ENCODE data around the gene PCSK2. TPM values are rescaled to one million over a fixed set of nuclear protein-coding genes. Genes with fewer than 3 reads are reported as not detected.

Gene PCSK2
- total RNA-seq, 4 donors from 2014 or later = 2.0 to 12.5 (median 7.2) TPM

DNA sequence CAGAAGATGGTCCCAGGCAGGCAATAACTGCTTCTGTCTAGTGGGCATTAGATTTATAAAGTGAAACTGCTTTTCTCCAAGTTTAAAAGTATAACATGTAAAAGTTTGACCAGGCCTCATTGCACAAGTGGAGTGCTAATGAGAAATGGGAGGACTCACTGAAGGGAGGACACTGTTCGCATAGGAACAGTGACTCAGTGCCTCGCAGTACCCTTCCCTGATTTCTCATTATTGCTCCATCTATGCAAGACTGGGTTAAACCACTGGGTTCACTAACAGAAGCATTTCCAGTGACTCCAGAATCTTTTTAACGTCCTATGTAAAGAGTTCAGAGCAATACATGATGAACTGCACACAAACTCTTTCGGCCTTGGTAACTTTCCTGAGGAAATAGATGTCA, 79.6 kb downstream of the PCSK2 start:
- Histone ChIP-seq H3K9me3 (no peaks in the 10 kb centered on the region), H3K27me3 (no peaks in the 10 kb centered on the region), H3K36me3 (no peaks in the 10 kb centered on the region), H3K4me3 (no peak overlapping the region), H3K4me1 (no peaks in the 10 kb centered on the region), H3K27ac (replicated peaks in 1 of 4) (no peak overlapping the region)
- no peak for TF ChIP-seq POLR2A (IDR thresholded peaks at IDR 0.05; ENCODE audit: low read depth)
- TF ChIP-seq POLR2AphosphoS5 (IDR thresholded peaks at IDR 0.05) = no peak
- TF ChIP-seq EP300 (IDR thresholded peaks at IDR 0.05) = no peak
- TF ChIP-seq, protein P1, sequence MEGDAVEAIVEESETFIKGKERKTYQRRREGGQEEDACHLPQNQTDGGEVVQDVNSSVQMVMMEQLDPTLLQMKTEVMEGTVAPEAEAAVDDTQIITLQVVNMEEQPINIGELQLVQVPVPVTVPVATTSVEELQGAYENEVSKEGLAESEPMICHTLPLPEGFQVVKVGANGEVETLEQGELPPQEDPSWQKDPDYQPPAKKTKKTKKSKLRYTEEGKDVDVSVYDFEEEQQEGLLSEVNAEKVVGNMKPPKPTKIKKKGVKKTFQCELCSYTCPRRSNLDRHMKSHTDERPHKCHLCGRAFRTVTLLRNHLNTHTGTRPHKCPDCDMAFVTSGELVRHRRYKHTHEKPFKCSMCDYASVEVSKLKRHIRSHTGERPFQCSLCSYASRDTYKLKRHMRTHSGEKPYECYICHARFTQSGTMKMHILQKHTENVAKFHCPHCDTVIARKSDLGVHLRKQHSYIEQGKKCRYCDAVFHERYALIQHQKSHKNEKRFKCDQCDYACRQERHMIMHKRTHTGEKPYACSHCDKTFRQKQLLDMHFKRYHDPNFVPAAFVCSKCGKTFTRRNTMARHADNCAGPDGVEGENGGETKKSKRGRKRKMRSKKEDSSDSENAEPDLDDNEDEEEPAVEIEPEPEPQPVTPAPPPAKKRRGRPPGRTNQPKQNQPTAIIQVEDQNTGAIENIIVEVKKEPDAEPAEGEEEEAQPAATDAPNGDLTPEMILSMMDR (IDR thresholded peaks at IDR 0.05) = no peak
- 86% methylated on average over 4 of the region's 4 CpGs for WGBS
- no peak for DNase-seq (ENCODE audit: extremely low spot score)
- intact Hi-C loops (cut with DNase I) = no loop called here

DNA sequence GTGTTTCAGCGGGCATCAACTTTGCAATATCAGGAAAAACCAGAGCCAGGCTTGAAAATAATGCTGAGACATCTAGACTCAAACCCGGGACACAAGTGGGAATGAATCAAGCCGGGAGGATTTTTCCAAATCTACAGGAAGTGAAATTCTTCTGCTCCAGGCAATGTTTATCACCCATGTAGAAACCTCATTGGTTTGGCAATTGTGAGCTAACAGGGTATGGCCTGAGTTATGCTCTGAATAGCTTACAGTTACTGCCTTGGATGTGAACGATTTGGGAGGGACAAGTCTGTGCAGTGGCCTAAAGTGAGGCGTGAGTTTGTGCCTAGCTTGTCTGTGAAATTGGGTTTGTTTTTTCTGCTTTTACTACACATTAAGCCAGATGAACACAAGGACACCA, 87.4 kb downstream of the PCSK2 start:
- TF ChIP-seq POLR2AphosphoS5 (IDR thresholded peaks at IDR 0.05) (no peak), POLR2A (IDR thresholded peaks at IDR 0.05; ENCODE audit: low read depth) (no peak), EP300 (IDR thresholded peaks at IDR 0.05) (no peak)
- TF ChIP-seq, protein P1 (IDR thresholded peaks at IDR 0.05) = no peak
- peaks cover 0 to 39% (median 0%) of the 10 kb centered on the region in 4 donors for H3K27me3 ChIP-seq
- no peak for DNase-seq (ENCODE audit: extremely low spot score)
- no peak overlapping the region for H3K4me3 ChIP-seq
- H3K9me3 ChIP-seq = no peaks in the 10 kb centered on the region
- H3K4me1 ChIP-seq = peaks cover 0 to 3% (median 0%) of the 10 kb centered on the region in 4 donors
- WGBS = 70% methylated on average over 5 of the region's 5 CpGs
- intact Hi-C loops (cut with DNase I) = no loop called here
- H3K36me3 ChIP-seq = no peaks in the 10 kb centered on the region
- H3K27ac ChIP-seq (replicated peaks in 1 of 4) = no peak overlapping the region

DNA sequence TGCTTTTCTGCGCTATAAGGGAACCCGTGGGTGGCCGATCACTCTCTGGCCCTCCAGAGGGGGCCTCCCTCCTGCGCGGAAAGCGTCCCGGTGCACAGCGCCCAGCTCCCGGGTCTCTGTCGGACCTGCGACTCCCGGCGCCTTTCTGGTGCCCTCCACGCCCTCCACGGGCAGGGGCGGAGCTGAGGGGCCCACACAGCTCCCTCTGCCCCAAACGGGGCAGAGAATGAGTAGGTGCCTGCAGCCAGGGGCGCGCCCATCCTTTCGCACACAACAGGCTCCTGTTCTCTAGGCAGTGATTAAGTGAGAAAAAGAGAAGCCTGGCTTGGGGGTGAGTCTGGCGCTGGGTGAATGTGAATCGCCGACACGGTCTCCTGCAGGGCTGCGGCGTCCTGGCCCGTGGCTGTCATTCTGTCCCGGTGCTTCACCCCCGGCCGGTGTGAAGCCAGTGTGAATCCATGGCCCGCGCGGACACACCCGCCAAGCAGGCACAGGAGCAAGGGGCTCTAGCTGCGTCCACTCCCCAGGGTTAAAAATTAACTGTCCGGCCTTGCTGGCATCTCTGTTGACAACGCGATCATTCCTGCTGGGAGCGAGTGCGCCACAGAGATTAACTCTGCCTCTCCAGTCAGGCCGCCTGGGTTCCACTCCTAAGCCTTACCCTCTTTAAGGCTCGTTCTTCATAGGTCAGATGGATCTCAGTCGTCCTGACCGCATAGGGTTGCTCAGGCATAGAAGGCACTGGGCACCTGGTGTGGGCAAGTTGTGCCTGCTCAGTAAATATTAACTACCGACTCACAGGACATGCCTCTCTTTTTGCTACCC, 88.8 kb downstream of the PCSK2 start:
- intact Hi-C loops (cut with DNase I) = no loop called here
- Histone ChIP-seq H3K4me3 (peak overlapping the region in 2 of 4 donors; percentile 5 to 16), H3K27me3 (peaks cover 0 to 42% (median 0%) of the 10 kb centered on the region in 4 donors), H3K36me3 (no peaks in the 10 kb centered on the region), H3K27ac (replicated peaks in 1 of 4) (no peak overlapping the region), H3K9me3 (no peaks in the 10 kb centered on the region), H3K4me1 (peaks cover 0 to 3% (median 0%) of the 10 kb centered on the region in 4 donors)
- TF ChIP-seq EP300 (IDR thresholded peaks at IDR 0.05) = no peak
- no peak for TF ChIP-seq POLR2AphosphoS5 (IDR thresholded peaks at IDR 0.05)
- no peak for TF ChIP-seq POLR2A (IDR thresholded peaks at IDR 0.05; ENCODE audit: low read depth)
- TF ChIP-seq, protein P1 (IDR thresholded peaks at IDR 0.05) = no peak
- no peak for DNase-seq (ENCODE audit: extremely low spot score)
- 19% methylated on average over 37 of the region's 45 CpGs for WGBS

DNA sequence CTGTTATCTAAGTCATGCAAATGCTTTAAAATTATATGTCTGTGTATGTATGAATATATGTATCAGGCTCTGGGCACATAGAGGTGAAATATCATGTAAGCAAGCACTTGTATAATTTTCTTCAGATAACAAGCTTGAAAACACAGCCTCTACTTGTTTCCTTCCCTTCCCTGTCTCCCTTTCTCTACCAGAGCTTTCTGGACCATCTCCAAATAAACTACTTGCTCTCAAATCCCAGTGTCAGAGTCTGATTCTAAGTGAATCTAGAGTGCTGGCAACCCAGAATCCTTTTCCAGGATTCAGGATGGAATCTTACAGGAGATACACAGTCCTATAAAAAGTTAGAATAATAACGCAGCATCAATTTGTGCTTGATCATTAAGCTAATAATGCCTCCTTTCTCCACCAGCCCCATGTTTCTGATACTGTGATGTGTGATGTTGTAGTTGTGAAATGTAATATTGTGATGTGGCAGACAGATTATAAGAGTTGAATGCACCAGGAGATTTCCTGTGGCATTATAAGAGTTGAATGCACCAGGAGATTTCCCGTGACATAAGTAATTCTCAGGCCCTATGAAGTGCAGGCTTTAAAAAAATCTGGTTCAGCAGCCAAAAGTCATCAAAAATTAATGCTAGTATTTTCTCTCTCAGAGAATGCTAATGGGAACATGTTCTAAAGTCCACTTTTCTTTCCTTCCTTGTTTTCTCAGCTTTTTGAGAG, 89.6 kb downstream of the PCSK2 start:
- Histone ChIP-seq H3K4me3 (no peak overlapping the region), H3K9me3 (no peaks in the 10 kb centered on the region), H3K27me3 (peaks cover 0 to 42% (median 0%) of the 10 kb centered on the region in 4 donors), H3K27ac (replicated peaks in 1 of 4) (no peak overlapping the region), H3K36me3 (no peaks in the 10 kb centered on the region), H3K4me1 (peaks cover 0 to 3% (median 0%) of the 10 kb centered on the region in 4 donors)
- TF ChIP-seq POLR2A (IDR thresholded peaks at IDR 0.05; ENCODE audit: low read depth) (no peak), EP300 (IDR thresholded peaks at IDR 0.05) (no peak), POLR2AphosphoS5 (IDR thresholded peaks at IDR 0.05) (no peak)
- TF ChIP-seq, protein P1 (IDR thresholded peaks at IDR 0.05) = no peak
- no peak for DNase-seq (ENCODE audit: extremely low spot score)
- intact Hi-C loops (cut with DNase I) = no loop called here
- 85% methylated on average over 2 of the region's 2 CpGs for WGBS

All from esophagus muscularis mucosa (tissue), 4 donors.